HG02678 (cell line): ENCODE results near the gene CD58.
"Not testable (repeated sequence)": the region's sequence is repeated elsewhere in the genome, so short reads cannot be mapped to it uniquely, and the experiment has no call there.

Experiments used
- ATAC-seq: cut with Tn5 transposase; IDR thresholded peaks from one replicate; pipeline ENCODE4 v1.9.1; 2021; ENCODE audit warnings: mild to moderate bottlenecking, moderate library complexity; ENCODE audit not compliant: unreplicated experiment

The CD58 gene

DNA sequence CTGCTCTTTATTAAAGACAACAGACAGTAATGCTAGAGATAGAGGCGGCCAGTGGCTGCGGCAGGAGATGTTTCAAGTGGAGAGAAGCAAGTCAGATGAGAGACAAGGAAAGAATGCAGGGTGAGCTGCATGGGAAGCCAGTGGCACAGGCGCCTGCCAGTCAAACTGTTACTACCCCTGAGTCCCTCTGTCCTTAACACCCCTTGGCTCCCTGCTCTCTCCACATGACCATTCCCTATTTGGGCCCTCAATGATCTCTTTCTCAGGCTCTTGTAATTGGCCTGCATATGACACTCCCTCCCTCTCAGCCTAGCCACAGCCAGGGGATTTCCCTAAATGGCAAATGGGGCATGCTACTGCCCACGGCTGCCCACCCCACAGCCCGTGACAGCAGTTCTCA lies 22.6 kb upstream of the CD58 start:
- not testable (repeated sequence) for ATAC-seq

- ATAC-seq: not testable (repeated sequence)
These were observed 21.3 kb upstream of the CD58 start for GRCh38 chr1:116591951-116592605.

DNA sequence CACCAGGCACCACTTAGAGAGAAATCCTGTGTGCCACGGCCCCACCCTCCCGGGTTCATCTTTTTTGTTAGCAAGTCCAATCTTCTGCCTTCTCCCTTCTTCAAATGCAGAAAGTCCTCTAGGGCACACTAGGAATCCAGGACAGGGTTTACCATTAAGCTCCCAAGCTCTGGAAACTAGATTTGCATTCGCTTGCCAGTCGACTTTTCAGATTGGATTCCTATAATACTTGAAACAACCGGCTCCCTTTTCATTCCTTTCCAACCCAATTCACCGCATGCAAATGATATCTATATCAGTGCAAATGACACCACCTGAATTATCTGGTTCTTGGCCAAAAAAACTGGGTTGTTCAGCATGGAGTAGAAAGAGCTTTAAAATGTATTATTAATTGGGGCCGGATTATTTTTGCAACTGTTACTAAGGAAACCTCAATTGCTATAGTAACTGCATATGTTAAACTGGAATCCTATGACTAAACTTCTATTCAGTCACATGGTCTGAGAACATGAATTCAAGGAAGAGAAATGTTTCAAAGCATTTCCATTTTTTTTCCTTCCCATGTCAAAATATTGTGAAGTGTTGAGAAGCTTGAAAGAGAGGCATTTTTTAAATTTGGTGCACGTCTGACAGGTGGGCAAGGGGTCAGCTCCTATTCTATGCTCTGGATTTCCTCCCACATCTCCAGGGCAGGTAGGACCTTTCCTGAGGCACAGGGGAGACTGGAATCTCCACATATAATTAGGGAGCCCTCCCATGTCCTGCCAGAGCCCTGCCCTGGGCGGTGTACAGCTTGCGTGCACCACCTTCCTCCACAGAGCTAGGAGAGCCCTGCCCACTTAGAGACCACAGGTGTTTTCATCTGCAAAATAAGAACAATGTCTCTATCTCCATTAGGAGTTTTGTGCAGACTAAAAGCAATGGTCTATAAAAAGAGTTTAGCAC lies 20.5 kb upstream of the CD58 start:
- ATAC-seq: not testable (repeated sequence)

DNA sequence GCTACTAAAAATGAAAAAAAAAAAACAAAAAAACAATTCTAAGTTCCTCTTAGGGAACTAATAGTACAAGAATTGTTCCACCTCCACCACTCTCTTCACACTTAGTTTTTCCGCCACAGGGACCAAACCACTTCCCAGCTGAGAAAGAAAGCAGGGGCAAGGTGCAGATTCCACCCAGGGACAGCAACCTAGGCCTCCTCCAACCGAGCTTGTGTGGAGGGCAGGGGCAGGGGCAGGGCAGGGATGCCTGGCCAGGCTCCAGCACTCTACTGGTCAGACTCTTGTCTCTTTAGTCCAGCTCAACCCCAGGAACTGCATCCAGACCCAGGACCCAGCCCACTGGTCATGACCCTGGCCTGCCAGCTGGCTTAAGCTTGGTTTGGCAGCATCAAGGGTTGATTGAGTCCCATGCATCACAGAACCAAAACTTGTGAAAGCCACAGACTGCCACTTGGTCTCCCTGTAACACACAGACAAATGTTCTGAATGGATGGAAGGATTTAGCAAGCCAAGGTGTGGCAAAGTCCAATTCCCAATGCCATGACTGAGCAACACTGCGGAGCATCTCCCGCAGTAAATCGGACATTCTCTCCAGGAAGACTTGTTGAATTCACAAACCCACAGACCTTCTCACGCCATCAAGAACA lies 19.7 kb upstream of the CD58 start:
- ATAC-seq: not testable (repeated sequence)

GRCh38 chr1:116589101-116589735 lies 18.4 kb upstream of the CD58 start:
- ATAC-seq: not testable (repeated sequence)

DNA sequence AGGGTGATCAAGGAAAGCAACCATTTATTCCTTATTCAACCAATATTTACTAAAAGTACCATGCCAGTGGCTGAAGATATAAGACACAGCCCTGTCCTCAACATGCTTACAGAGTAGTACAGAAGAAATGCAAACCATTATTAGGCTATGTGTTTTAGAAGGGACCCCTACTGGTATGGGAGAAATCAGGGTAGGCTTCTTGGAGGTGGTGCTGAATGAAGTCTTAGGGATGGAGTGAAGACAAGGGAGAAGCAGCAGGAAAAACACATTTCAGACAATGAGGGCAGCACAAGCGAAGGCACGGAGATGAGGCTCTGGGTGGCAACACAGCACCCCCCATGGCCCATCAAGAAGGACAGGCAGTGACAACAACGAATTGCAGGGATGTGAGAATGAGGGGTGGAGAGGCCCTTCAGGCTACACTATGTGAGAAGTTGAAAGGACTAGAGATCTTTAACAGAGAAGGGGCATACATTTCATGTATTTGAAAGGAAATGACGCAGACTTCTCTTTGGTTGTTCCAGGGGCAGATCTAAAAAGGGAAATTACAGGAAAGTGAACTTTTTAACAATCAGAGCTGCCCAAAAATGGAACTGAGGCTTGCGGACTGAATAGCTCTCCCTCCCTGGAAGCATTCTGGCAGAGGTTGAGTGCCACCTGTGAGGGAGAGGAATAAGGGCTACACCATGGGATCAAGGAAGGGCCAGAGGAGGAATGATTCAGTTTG lies 16.8 kb upstream of the CD58 start:
- ATAC-seq: no peak

- ATAC-seq: peak; percentile 59
These were observed 15.9 kb upstream of the CD58 start for GRCh38 chr1:116586741-116587143.

GRCh38 chr1:116585886-116586285 lies 15.1 kb upstream of the CD58 start:
- no peak for ATAC-seq

DNA sequence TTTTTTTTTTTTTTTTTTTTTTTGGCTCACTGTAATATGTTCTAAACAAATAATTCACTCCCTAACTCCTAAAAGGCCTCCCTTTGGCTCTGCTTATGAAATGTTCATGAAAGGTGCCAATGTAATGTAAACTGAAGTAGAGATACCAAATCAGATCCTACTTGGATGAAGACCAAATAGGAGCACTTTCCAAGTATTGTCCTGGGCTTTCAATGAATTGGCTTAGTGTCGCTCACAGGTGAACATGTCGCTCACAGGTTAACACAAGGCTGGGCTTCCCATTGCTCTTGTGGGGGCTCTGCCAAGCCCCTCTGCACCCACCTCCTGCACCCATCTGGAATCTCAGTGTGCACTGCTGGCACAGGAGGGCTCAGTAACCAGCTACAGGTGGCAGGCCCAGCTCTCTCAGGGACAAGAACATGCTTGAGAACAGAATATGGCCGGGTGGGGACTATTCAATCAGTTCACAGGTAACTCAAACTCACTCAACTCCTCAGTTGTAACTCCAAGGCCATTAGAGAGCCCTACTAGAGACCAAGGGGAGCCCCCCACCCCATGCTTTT lies 10.6 kb upstream of the CD58 start:
- no peak for ATAC-seq

DNA sequence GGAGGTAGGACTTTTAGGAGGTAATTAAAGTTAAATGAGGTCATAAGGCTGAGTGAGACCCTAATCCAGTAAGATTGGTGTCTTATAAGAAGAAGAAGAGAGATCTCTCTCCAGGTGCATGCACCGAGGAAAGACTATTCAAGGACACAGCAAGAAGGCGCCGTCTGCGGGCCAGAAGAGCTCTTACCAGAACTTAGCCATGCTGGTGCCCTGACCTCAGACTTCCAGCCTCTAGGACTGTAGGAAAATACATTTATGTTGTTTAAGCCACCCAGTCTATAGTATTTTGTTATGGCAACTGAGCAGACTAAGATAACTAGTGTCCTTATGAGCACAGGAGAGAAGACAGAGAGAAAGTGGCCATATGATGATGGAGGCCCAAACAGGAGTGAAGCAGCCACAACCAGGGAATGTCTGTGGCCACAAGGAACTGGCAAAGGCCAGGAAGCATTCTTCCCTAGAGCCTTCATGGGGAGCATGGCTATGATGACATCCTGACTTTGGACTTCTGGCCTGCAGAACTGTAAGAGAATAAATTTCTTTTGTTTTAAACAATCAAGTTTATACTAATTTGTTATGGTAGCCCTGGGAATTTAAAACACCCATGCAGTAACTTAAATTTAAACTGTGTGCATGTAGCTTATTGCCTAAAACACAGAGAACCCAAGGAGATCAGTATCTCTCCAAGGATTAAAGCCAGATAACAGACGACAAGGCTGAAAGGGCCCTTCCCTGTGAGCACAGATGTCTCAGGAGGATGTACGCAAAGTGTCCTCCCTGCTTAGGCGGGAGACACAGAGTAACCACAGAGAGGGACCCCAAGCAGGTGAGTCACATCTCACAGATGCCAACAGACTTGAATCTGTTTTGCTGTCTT lies 9.9 kb upstream of the CD58 start:
- no peak for ATAC-seq

GRCh38 chr1:116579259-116579875 lies 8.5 kb upstream of the CD58 start:
- ATAC-seq: no peak

GRCh38 chr1:116578581-116578980 lies 7.8 kb upstream of the CD58 start:
- ATAC-seq: no peak

- ATAC-seq: no peak
These were observed 7.0 kb upstream of the CD58 start for GRCh38 chr1:116577759-116578314.

GRCh38 chr1:116574581-116575291 lies 3.9 kb upstream of the CD58 start:
- no peak for ATAC-seq

DNA sequence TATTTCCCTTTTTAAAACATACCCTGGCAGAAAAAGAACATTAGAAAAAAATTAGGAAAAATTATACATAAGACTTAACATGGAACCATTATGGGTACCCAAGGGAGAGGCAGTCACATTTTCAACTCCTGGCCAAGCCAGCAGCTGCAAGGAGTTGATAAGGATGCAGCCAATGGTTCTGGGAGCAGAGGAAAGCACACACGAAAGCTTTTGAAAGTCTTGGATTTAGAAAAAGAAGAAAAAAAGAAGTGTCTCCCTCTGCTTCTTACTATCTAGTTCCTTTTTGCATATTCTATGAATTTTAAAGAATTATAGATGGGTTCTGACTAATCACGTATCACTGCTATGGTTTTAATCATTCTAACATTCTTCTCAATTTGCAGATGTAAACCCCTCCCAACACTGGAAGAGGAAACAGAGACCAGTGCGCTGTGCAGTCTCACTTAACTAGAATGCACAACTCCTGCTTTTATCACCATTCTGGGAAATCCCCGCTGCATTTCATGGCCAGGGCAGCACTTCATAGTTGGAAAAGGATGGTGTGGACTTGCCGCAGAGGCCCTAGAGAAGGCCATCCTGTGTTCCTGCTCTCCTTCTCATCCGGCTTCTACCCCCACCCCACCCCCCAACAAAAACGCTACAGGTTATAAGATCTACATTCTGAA lies 2.7 kb upstream of the CD58 start:
- ATAC-seq: no peak

- ATAC-seq: no peak
These were observed 2.1 kb upstream of the CD58 start for GRCh38 chr1:116572771-116573430.

GRCh38 chr1:116572099-116572498 lies 1.3 kb upstream of the CD58 start:
- ATAC-seq: no peak
